ENCODE measurements around the gene TMEM186. TPM values are rescaled to one million over a fixed set of nuclear protein-coding genes. Genes with fewer than 3 reads are reported as not detected.
"Not testable (repeated sequence)": the region's sequence is repeated elsewhere in the genome, so short reads cannot be mapped to it uniquely, and the experiment has no call there.

Gene TMEM186
- total and polyA plus RNA-seq, 11 donors: 8.7 to 17.2 (median 12.4) TPM

DNA sequence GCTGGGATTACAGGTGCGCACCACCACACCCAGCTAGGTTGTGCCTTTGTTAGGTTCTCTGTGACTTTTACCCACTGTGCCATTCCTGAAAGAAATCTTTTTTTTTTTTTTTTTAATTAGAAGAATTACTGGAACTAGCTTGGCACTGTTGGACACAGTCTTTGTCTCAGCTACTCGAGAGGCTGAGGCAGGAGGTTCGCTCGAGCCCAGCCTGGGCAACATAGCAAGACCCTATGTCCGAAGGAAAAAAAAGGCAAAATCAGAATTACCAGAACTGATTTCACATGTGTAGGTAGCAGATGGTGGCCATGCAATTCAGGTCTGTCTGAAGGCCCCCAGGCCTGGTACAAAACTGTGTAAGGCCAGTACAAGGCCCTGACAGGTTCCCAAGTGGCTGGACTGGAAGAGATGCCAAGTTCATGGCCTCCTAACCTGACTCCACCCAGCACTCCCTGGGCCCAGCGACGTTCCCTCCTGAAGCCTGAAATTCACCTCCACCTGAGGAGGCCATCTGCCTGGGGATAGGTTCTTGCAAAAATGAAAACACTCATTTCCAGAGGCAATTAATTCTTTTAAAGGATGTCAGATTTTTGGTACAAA, 48.4 kb upstream of the TMEM186 start:
- ATAC-seq: no peak
- no peak overlapping the region for H3K27ac ChIP-seq
- no peak overlapping the region for H3K4me3 ChIP-seq
- TF ChIP-seq POLR2A (IDR thresholded peaks at IDR 0.05) (no peak), CTCF (IDR thresholded peaks at IDR 0.05) (no peak)
- H3K27me3 ChIP-seq: no peaks in the 10 kb centered on the region
- 79 to 93% (median 87%) methylated on average over 7 of the region's 7 CpGs for WGBS, 4 donors
- DNase-seq: no peak
- peaks cover 0 to 23% (median 14%) of the 10 kb centered on the region in 12 donors for H3K4me1 ChIP-seq
- intact Hi-C loops (cut with DNase I): no loop called here
- no peaks in the 10 kb centered on the region for H3K9me3 ChIP-seq
- peaks cover 0 to 36% (median 28%) of the 10 kb centered on the region in 9 donors for H3K36me3 ChIP-seq

DNA sequence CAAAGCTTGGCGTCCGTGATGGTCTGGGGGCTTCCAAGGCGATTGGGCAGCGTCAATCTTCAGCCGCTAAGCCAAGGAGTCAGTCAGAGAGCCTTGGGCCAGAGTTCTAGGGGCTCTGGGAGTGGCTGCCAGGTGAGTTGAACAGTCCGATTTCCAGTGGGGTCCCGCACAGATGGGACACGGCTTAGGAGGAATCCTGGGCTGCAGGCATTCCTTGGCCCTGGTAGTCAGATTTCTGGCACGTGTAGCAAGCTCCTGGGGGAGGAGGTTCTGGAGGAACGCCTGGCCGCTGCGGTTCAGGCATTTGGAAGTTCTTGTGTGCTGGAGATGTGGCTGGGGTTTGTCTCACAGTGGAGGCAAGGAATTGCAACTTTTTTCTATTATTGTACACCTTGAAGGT, 45.9 kb upstream of the TMEM186 start:
- not testable (repeated sequence) for H3K9me3 ChIP-seq, DNase-seq, ATAC-seq, H3K4me1 ChIP-seq, H3K27me3 ChIP-seq
- H3K4me3 ChIP-seq: peak overlapping the region in 11 of 12 donors; percentile 6 to 45 (median 35)
- intact Hi-C loops (cut with DNase I): loop anchor here in 1 of 10 donors (2.0 kb wide), 1 partner anchor 26 kb away; the partner anchor contains the start of gene CARHSP1
- peaks cover 0 to 16% (median 9%) of the 10 kb centered on the region in 9 donors for H3K36me3 ChIP-seq
- WGBS, 4 donors: 58 to 78% (median 68%) methylated on average over 5 to 12 of the region's 12 CpGs
- H3K27ac ChIP-seq: peak overlapping the region in 3 of 12 donors; percentile 54 to 80 (median 54)

DNA sequence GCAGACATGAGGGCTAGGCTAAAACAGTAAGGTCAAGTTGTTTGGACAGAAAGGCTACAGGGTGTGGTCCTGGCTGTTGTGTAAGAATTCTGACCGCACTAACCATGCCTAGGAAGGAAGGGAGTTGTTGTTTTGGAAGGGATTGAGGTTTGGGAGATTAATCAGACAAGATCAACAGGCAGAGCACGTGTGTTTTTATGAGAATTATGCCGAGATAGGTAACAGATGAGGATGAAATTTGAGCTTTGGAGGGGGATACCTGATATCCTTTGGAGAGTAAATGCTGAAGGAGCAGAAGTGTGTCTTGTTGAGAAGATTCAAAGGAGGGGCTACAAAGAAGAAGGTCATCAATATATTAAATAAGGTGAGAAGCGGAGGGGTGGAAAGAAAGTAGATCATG, 44.6 kb upstream of the TMEM186 start:
- ATAC-seq, H3K36me3 ChIP-seq, H3K4me1 ChIP-seq, H3K9me3 ChIP-seq, DNase-seq, H3K27me3 ChIP-seq: not testable (repeated sequence)
- 52 to 70% (median 60%) methylated on average over 4 of the region's 4 CpGs for WGBS, 4 donors
- intact Hi-C loops (cut with DNase I): loop anchor here in 1 of 10 donors (2.0 kb wide), 1 partner anchor 27 kb away; the partner anchor contains the start of gene CARHSP1
- peak overlapping the region in 9 of 12 donors; percentile 38 to 80 (median 55) for H3K27ac ChIP-seq
- H3K4me3 ChIP-seq: peak overlapping the region in 10 of 12 donors; percentile 12 to 45 (median 34)

- H3K27ac ChIP-seq; H3K27me3 ChIP-seq; ATAC-seq; H3K36me3 ChIP-seq; DNase-seq; intact Hi-C loops (cut with DNase I); H3K4me3 ChIP-seq; H3K9me3 ChIP-seq: not testable (repeated sequence)
- H3K4me1 ChIP-seq: peaks cover 0 to 13% (median 0%) of the 10 kb centered on the region in 12 donors
- 83 to 92% (median 90%) methylated on average over 15 of the region's 15 CpGs for WGBS, 4 donors
Observed at GRCh38 chr16:8837594-8837993, 40.2 kb upstream of the TMEM186 start.

GRCh38 chr16:8836797-8837196, 39.4 kb upstream of the TMEM186 start:
- H3K9me3 ChIP-seq; DNase-seq; intact Hi-C loops (cut with DNase I); H3K27me3 ChIP-seq; H3K27ac ChIP-seq; ATAC-seq; H3K4me3 ChIP-seq: not testable (repeated sequence)
- 89 to 96% (median 92%) methylated on average over 7 of the region's 7 CpGs for WGBS, 4 donors
- H3K36me3 ChIP-seq: peaks cover 0 to 10% (median 6%) of the 10 kb centered on the region in 9 donors
- H3K4me1 ChIP-seq: peaks cover 0 to 13% (median 0%) of the 10 kb centered on the region in 12 donors

DNA sequence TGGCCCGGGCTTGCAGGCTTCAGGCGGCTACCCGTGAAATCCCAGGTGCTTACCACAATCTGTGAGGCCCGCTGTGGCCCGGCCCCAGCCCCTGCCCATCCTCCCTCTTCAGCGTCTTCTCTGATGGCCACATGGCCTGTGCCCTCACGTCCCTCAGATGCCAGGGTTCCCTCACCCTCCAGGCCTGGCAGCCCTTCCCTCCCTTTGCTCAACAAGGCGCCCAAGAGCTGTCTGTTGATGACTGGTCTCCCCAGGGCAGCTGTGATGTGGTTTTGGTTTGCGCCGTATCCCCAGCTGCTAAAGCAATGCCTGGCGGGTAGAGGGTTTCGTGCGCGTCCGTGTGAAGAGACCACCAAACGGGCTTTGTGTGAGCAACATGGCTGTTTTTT, 35.3 kb upstream of the TMEM186 start:
- Histone ChIP-seq H3K4me3 (no peak overlapping the region), H3K4me1 (peaks cover 0 to 13% (median 0%) of the 10 kb centered on the region in 12 donors), H3K36me3 (peaks cover 0 to 45% (median 28%) of the 10 kb centered on the region in 9 donors), H3K27ac (no peak overlapping the region), H3K9me3 (no peaks in the 10 kb centered on the region), H3K27me3 (no peaks in the 10 kb centered on the region)
- no peak for TF ChIP-seq POLR2A (IDR thresholded peaks at IDR 0.05)
- TF ChIP-seq CTCF (IDR thresholded peaks at IDR 0.05): no peak
- ATAC-seq (no peak), DNase-seq (no peak)
- intact Hi-C loops (cut with DNase I): no loop called here
- WGBS, 4 donors: 75 to 91% (median 85%) methylated on average over 16 of the region's 16 CpGs
